Smooth muscle cell (in vitro differentiated cells): ENCODE results near the gene SSR2. TPM values are rescaled to one million over a fixed set of nuclear protein-coding genes. Genes with fewer than 3 reads are reported as not detected.
"Not testable (repeated sequence)": the region's sequence is repeated elsewhere in the genome, so short reads cannot be mapped to it uniquely, and the experiment has no call there.

Source experiments
- DNase-seq: peaks from one replicate; lab custom pipeline; 2025; ENCODE audit not compliant: unreplicated experiment; lab: John Stamatoyannopoulos, UW
- H2AFZ ChIP-seq: fragments of 200-600 bp; sonication (generic); 2 replicates; pipeline ENCODE4 v1.6.0; 2016; ENCODE audit warnings: antibody characterized with exemption, low read depth, mild to moderate bottlenecking
- H3F3A ChIP-seq: fragments of 200-600 bp; sonication (generic); 2 replicates; pipeline ENCODE4 v1.6.0; 2017; ENCODE audit warnings: antibody characterized with exemption, low read depth
- H3K27ac ChIP-seq: fragments of 200-600 bp; sonication (generic); 2 replicates; pipeline ENCODE4 v1.5.1; 2016; ENCODE audit warnings: low read depth, mild to moderate bottlenecking
- H3K27me3 ChIP-seq: fragments of 200-600 bp; sonication (generic); 2 replicates; pipeline ENCODE4 v1.6.1; 2016; ENCODE audit warnings: low read depth, mild to moderate bottlenecking
- H3K36me3 ChIP-seq: fragments of 200-600 bp; sonication (generic); 2 replicates; pipeline ENCODE4 v1.5.1; 2016; ENCODE audit warnings: low read depth
- H3K4me1 ChIP-seq: fragments of 200-600 bp; sonication (generic); 2 replicates; pipeline ENCODE4 v1.5.1; 2016; ENCODE audit warnings: low read depth
- H3K4me2 ChIP-seq: fragments of 200-600 bp; sonication (generic); 2 replicates; pipeline ENCODE4 v1.6.0; 2016; ENCODE audit warnings: mild to moderate bottlenecking
- H3K4me3 ChIP-seq: fragments of 200-600 bp; sonication (generic); 2 replicates; pipeline ENCODE4 v1.5.1; 2016; ENCODE audit warnings: mild to moderate bottlenecking
- H3K79me2 ChIP-seq: fragments of 200-600 bp; sonication (generic); 2 replicates; pipeline ENCODE4 v1.6.0; 2016; ENCODE audit warnings: low read depth, mild to moderate bottlenecking
- H3K9ac ChIP-seq: fragments of 200-600 bp; sonication (generic); 2 replicates; pipeline ENCODE4 v1.6.0; 2016; ENCODE audit warnings: low read depth
- H3K9me3 ChIP-seq: fragments of 200-600 bp; sonication (generic); replicated peaks from 2 replicates; pipeline ENCODE4 v1.5.1; 2016; ENCODE audit warnings: low read depth
- H4K20me1 ChIP-seq: fragments of 200-600 bp; sonication (generic); 2 replicates; pipeline ENCODE4 v1.6.0; 2016; ENCODE audit warnings: low read depth
- CTCF ChIP-seq: fragments of 200-600 bp; sonication (generic); IDR thresholded peaks from 2 replicates; pipeline ENCODE4 v1.5.1; 2017; ENCODE audit warnings: borderline replicate concordance, mild to moderate bottlenecking, antibody characterized with exemption; ENCODE audit not compliant: insufficient read depth, poor library complexity, severe bottlenecking
- WGBS: methylation state at CpG from one replicate; pipeline ENCODE4 v1.1.7; 2016; ENCODE audit warnings: low lambda C conversion rate; 5-methylcytosine and 5-hydroxymethylcytosine counted together
- polyA plus RNA-seq: library from polyadenylated mRNA; unstranded; fragments of >200 nt; fragmentation: Nextera tagmentation; extraction: Ambion mirVana; gene quantifications from 2 replicates; pipeline ENCODE4 v1.2.1, GENCODE V29; 2016
- total RNA-seq: library from RNA; depleted of rRNA; stranded (reverse); fragments of >200 nt; gene quantifications from 2 replicates; pipeline ENCODE4 v1.2.3, GENCODE V29; 2014

SSR2 gene
- total and polyA plus RNA-seq, 2 experiments from 2014 or later = 447 to 457 TPM

- peaks cover 3% of the 10 kb centered on the region for H3F3A ChIP-seq
- WGBS = 99% methylated on average over 3 of the region's 3 CpGs
Observed at GRCh38 chr1:156048663-156049258, 28.0 kb upstream of the SSR2 start.

DNA sequence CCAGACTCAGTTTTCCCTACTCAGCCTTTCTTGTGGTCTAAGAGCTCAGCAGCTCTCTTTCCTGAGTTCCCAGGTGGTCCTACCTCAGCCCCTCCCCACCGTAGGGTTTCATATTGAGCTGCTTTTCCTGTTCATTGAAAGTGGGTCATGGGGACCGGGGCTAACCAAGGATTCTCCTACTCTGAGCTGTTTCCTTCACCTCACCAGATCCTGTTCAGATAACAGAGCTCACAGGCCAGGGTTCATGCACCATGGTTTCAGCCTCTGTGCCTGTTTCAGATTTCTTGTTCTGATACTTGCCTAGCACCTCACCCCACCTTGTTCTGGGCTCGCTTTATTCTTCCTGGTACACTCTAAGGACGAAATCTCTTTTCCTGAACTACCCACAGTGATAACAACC lies 24.3 kb upstream of the SSR2 start:
- H3K4me3 ChIP-seq = no peak overlapping the region
- H3K4me1 ChIP-seq = no peaks in the 10 kb centered on the region
- no peaks in the 10 kb centered on the region for H4K20me1 ChIP-seq
- no peaks in the 10 kb centered on the region for H3K79me2 ChIP-seq
- no peak for TF ChIP-seq CTCF
- no peak for DNase-seq
- no peak overlapping the region for H3K27ac ChIP-seq
- H3F3A ChIP-seq = no peaks in the 10 kb centered on the region
- H3K9me3 ChIP-seq = no peaks in the 10 kb centered on the region
- H3K27me3 ChIP-seq = no peaks in the 10 kb centered on the region
- H3K9ac ChIP-seq = no peak overlapping the region
- H3K4me2 ChIP-seq = no peak overlapping the region
- no peak overlapping the region for H2AFZ ChIP-seq
- WGBS = 89% methylated on average over 4 of the region's 4 CpGs
- H3K36me3 ChIP-seq = no peaks in the 10 kb centered on the region

More at GRCh38 chr1:156048663-156049258, 28.0 kb upstream of the SSR2 start:
- H4K20me1 ChIP-seq = peaks cover 6% of the 10 kb centered on the region
- no peak overlapping the region for H3K4me2 ChIP-seq
- TF ChIP-seq CTCF = no peak
- H3K27me3 ChIP-seq = no peaks in the 10 kb centered on the region
- no peaks in the 10 kb centered on the region for H3K36me3 ChIP-seq
- H3K79me2 ChIP-seq = peaks cover 18% of the 10 kb centered on the region
- H3K27ac ChIP-seq = no peak overlapping the region
- H3K4me3 ChIP-seq = no peak overlapping the region
- H3K4me1 ChIP-seq = no peaks in the 10 kb centered on the region
- H2AFZ ChIP-seq = no peak overlapping the region
- no peak for DNase-seq
- no peaks in the 10 kb centered on the region for H3K9me3 ChIP-seq
- H3K9ac ChIP-seq = no peak overlapping the region

DNA sequence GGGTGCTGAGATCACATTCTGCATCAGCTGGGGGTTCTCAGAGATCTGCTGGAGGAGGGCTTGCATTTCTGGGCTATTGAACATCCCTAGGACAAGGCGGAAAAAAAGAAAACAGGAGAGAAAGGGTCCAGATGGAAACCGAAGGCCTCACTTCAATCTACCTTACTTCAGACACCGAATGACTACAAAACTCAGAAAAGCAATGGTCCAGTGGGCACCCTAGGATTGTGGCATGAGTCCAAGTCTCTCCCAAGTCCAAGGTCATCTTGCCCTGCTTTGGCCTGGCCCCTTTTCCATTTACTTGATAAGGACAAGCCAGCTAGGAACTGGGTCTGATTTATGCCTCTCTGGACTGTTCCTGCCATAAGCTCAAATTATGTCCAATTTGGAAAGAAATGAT lies 22.1 kb upstream of the SSR2 start:
- no peaks in the 10 kb centered on the region for H3K9me3 ChIP-seq
- H2AFZ ChIP-seq = no peak overlapping the region
- no peaks in the 10 kb centered on the region for H4K20me1 ChIP-seq
- H3K4me2 ChIP-seq = no peak overlapping the region
- no peaks in the 10 kb centered on the region for H3K36me3 ChIP-seq
- H3K79me2 ChIP-seq = no peaks in the 10 kb centered on the region
- TF ChIP-seq CTCF = no peak
- no peak overlapping the region for H3K4me3 ChIP-seq
- no peak overlapping the region for H3K27ac ChIP-seq
- no peaks in the 10 kb centered on the region for H3K4me1 ChIP-seq
- H3K27me3 ChIP-seq = no peaks in the 10 kb centered on the region
- no peaks in the 10 kb centered on the region for H3F3A ChIP-seq
- 97% methylated on average over 3 of the region's 3 CpGs for WGBS
- no peak for DNase-seq
- H3K9ac ChIP-seq = no peak overlapping the region

GRCh38 chr1:156034991-156035390 lies 14.2 kb upstream of the SSR2 start:
- H3K9ac ChIP-seq = not testable (repeated sequence)
- WGBS = 95% methylated on average over 4 of the region's 4 CpGs

More at GRCh38 chr1:156034991-156035390, 14.2 kb upstream of the SSR2 start:
- not testable (repeated sequence) for H3K27ac ChIP-seq, H3K4me2 ChIP-seq, H3K36me3 ChIP-seq, H2AFZ ChIP-seq, H3K79me2 ChIP-seq, H3K4me1 ChIP-seq, H3K4me3 ChIP-seq, H4K20me1 ChIP-seq, H3K27me3 ChIP-seq, H3K9me3 ChIP-seq, H3F3A ChIP-seq, DNase-seq
